ENCODE data around the gene CORO2B. TPM values are rescaled to one million over a fixed set of nuclear protein-coding genes. Genes with fewer than 3 reads are reported as not detected.
A peak's percentile ranks its signal among the peaks of the same experiment; 100 is the strongest.

CORO2B gene
- total and polyA plus RNA-seq, 2 experiments from 2014 or later: 1.6 to 4.6 TPM

GRCh38 chr15:68658151-68658550 is 79.4 kb downstream of the CORO2B start (continued):
- TF ChIP-seq, protein P1, sequence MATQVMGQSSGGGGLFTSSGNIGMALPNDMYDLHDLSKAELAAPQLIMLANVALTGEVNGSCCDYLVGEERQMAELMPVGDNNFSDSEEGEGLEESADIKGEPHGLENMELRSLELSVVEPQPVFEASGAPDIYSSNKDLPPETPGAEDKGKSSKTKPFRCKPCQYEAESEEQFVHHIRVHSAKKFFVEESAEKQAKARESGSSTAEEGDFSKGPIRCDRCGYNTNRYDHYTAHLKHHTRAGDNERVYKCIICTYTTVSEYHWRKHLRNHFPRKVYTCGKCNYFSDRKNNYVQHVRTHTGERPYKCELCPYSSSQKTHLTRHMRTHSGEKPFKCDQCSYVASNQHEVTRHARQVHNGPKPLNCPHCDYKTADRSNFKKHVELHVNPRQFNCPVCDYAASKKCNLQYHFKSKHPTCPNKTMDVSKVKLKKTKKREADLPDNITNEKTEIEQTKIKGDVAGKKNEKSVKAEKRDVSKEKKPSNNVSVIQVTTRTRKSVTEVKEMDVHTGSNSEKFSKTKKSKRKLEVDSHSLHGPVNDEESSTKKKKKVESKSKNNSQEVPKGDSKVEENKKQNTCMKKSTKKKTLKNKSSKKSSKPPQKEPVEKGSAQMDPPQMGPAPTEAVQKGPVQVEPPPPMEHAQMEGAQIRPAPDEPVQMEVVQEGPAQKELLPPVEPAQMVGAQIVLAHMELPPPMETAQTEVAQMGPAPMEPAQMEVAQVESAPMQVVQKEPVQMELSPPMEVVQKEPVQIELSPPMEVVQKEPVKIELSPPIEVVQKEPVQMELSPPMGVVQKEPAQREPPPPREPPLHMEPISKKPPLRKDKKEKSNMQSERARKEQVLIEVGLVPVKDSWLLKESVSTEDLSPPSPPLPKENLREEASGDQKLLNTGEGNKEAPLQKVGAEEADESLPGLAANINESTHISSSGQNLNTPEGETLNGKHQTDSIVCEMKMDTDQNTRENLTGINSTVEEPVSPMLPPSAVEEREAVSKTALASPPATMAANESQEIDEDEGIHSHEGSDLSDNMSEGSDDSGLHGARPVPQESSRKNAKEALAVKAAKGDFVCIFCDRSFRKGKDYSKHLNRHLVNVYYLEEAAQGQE (IDR thresholded peaks at IDR 0.05; ENCODE audit: unreplicated experiment): no peak
- TF ChIP-seq POLR2AphosphoS5 (IDR thresholded peaks at IDR 0.05; ENCODE audit: low read depth) (no peak), STAT1 (IDR thresholded peaks at IDR 0.05; ENCODE audit: unreplicated experiment) (no peak), JUNB (IDR thresholded peaks at IDR 0.05; ENCODE audit: unreplicated experiment) (no peak), CREB1 (CRISPR knock-in tag; IDR thresholded peaks at IDR 0.05; ENCODE audit: low read depth) (no peak)
- TF ChIP-seq, protein P2, sequence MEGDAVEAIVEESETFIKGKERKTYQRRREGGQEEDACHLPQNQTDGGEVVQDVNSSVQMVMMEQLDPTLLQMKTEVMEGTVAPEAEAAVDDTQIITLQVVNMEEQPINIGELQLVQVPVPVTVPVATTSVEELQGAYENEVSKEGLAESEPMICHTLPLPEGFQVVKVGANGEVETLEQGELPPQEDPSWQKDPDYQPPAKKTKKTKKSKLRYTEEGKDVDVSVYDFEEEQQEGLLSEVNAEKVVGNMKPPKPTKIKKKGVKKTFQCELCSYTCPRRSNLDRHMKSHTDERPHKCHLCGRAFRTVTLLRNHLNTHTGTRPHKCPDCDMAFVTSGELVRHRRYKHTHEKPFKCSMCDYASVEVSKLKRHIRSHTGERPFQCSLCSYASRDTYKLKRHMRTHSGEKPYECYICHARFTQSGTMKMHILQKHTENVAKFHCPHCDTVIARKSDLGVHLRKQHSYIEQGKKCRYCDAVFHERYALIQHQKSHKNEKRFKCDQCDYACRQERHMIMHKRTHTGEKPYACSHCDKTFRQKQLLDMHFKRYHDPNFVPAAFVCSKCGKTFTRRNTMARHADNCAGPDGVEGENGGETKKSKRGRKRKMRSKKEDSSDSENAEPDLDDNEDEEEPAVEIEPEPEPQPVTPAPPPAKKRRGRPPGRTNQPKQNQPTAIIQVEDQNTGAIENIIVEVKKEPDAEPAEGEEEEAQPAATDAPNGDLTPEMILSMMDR (conservative IDR thresholded peaks at IDR 0.05; ENCODE audit: low read depth in 2 of 2): no peak

GRCh38 chr15:68658641-68659358 is 80.0 kb downstream of the CORO2B start:
- Mint-ChIP-seq H3K4me3 (no peak overlapping the region), H3K4me1 (peaks cover 16% of the 10 kb centered on the region), H3K36me3 (ENCODE audit: low read depth) (peaks cover 2% of the 10 kb centered on the region; the same call in 1 of the 3 replicates), H3K9me3 (peaks cover 2% of the 10 kb centered on the region; the same call in 2 of the 3 replicates), H3K27me3 (ENCODE audit: insufficient read depth, low read depth, poor library complexity) (peaks cover 6% of the 10 kb centered on the region), H3K27ac (no peak overlapping the region)
- Histone ChIP-seq H3K79me2 (replicated peaks; ENCODE audit: insufficient read depth) (no peaks in the 10 kb centered on the region), H3K4me1 (ENCODE audit: insufficient read depth) (peaks cover 14% of the 10 kb centered on the region), H3F3A (replicated peaks; ENCODE audit: low read depth) (no peaks in the 10 kb centered on the region), H3K27ac (ENCODE audit: low read depth) (no peak overlapping the region), H4K20me1 (replicated peaks; ENCODE audit: insufficient read depth) (no peaks in the 10 kb centered on the region), H3K27me3 (ENCODE audit: insufficient read depth) (no peaks in the 10 kb centered on the region), H3K9me2 (ENCODE audit: insufficient read depth) (no peaks in the 10 kb centered on the region), H3K4me2 (no peak overlapping the region), H2AFZ (no peak overlapping the region), H3K36me3 (ENCODE audit: insufficient read depth) (no peaks in the 10 kb centered on the region), H3K4me3 (no peak overlapping the region)
- no peak for DNase-seq (ENCODE audit: low spot score)
- ATAC-seq: peak; percentile 41; the same call in 2 of the 3 replicates
- TF ChIP-seq CREB1 (CRISPR knock-in tag; IDR thresholded peaks at IDR 0.05; ENCODE audit: low read depth): no peak
- no peak for TF ChIP-seq ZNF331 (CRISPR knock-in tag; IDR thresholded peaks at IDR 0.05; ENCODE audit: low read depth)
- TF ChIP-seq ZNF462 (CRISPR knock-in tag; IDR thresholded peaks at IDR 0.05): no peak

All from GM23338 (cell line).